ENCODE results near the gene NFATC2. TPM values are rescaled to one million over a fixed set of nuclear protein-coding genes. Genes with fewer than 3 reads are reported as not detected.
A peak's percentile ranks its signal among the peaks of the same experiment; 100 is the strongest.

Gene NFATC2
- total RNA-seq, 1 donor from 2014 or later, result 2.0 TPM

DNA sequence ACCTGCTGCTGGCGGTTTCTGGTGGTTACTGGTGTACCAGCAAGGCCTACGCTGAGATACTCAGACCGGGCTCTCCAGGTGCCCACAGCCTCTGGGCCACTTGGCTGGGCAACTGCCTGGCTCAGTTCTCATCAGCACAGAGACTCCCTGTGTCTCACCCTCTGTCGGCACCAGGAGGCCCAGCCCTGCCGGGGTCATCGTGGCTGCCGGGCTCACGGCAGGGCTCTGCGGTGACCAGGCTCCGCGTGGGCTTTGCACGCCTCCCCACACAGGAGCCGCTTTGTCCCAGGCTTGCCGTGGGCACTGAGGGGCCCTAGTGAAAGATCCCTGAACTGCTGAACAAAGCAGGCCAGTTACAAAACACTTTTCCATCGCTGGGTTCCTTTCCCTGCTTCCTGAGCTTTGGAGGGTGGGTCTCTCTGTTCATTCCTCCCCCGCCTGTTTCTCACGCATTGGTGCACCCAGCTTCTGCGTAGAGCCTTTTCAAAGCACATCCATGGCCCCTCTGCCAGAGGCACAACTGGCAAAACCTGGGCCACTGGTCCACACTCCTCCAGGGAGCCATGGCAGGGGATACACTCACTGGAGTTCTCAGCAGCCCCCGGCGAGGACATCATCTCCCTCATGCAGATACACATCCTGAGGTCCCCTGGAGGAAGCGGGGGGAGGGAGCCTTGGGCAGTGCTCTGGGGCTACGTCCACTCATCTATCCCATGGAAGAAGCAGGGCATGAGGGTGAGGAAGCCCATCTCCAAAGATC, 117.0 kb downstream of the NFATC2 start:
- H3K27ac Mint-ChIP-seq (ENCODE audit: unreplicated experiment), result no peak overlapping the region

GRCh38 chr20:51424270-51425117, 118.0 kb downstream of the NFATC2 start:
- Mint-ChIP-seq H3K4me1 (ENCODE audit: low read depth) (peaks cover 40% of the 10 kb centered on the region), H3K27ac (ENCODE audit: unreplicated experiment) (no peak overlapping the region), H3K36me3 (ENCODE audit: low read depth) (no peaks in the 10 kb centered on the region), H3K9me3 (ENCODE audit: low read depth) (no peaks in the 10 kb centered on the region), H3K27me3 (ENCODE audit: low read depth) (no peaks in the 10 kb centered on the region), H3K4me3 (ENCODE audit: unreplicated experiment) (no peak overlapping the region)
- DNase-seq (ENCODE audit: low spot score), result no peak
- TF ChIP-seq CTCF (IDR thresholded peaks at IDR 0.05), result no peak

More for the DNA sequence above, 117.0 kb downstream of the NFATC2 start:
- Mint-ChIP-seq H3K9me3 (ENCODE audit: low read depth) (no peaks in the 10 kb centered on the region), H3K27me3 (ENCODE audit: low read depth) (no peaks in the 10 kb centered on the region), H3K4me1 (ENCODE audit: low read depth) (peaks cover 37% of the 10 kb centered on the region), H3K36me3 (ENCODE audit: low read depth) (no peaks in the 10 kb centered on the region), H3K4me3 (ENCODE audit: unreplicated experiment) (no peak overlapping the region)
- no peak for DNase-seq (ENCODE audit: low spot score)
- no peak for TF ChIP-seq CTCF (IDR thresholded peaks at IDR 0.05)

- H3K36me3 Mint-ChIP-seq (ENCODE audit: low read depth), result no peaks in the 10 kb centered on the region
- no peak overlapping the region for H3K4me3 Mint-ChIP-seq (ENCODE audit: unreplicated experiment)
- H3K4me1 Mint-ChIP-seq (ENCODE audit: low read depth), result peaks cover 37% of the 10 kb centered on the region
- no peak for DNase-seq (ENCODE audit: low spot score)
- H3K27me3 Mint-ChIP-seq (ENCODE audit: low read depth), result no peaks in the 10 kb centered on the region
- H3K9me3 Mint-ChIP-seq (ENCODE audit: low read depth), result no peaks in the 10 kb centered on the region
- no peak for TF ChIP-seq CTCF (IDR thresholded peaks at IDR 0.05)
- peak overlapping the region; percentile 45 for H3K27ac Mint-ChIP-seq (ENCODE audit: unreplicated experiment)
These were observed 118.7 kb downstream of the NFATC2 start for GRCh38 chr20:51423810-51424209.

DNA sequence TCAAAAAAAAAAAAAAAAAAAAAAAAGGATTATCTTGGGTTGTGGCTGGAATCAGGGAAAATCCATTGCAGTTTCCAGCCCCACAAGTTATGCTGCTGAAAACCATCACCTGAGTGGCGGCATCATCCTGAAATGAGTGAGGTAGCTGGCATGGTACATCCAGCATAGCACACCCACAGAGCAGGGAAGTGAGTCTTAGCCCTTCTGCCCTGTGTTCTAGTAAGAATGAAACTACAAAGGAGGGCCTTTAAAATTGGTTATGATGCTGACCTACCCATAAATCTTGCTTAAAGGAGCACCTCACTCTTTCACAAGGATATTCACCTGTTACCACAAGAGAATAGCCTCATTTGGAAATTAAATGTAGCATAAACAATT, 119.2 kb downstream of the NFATC2 start:
- no peak for DNase-seq (ENCODE audit: low spot score)
- Mint-ChIP-seq H3K36me3 (ENCODE audit: low read depth) (no peaks in the 10 kb centered on the region), H3K27ac (ENCODE audit: unreplicated experiment) (no peak overlapping the region), H3K27me3 (ENCODE audit: low read depth) (no peaks in the 10 kb centered on the region), H3K4me3 (ENCODE audit: unreplicated experiment) (no peak overlapping the region), H3K4me1 (ENCODE audit: low read depth) (peaks cover 31% of the 10 kb centered on the region), H3K9me3 (ENCODE audit: low read depth) (no peaks in the 10 kb centered on the region)
- no peak for TF ChIP-seq CTCF (IDR thresholded peaks at IDR 0.05)

DNA sequence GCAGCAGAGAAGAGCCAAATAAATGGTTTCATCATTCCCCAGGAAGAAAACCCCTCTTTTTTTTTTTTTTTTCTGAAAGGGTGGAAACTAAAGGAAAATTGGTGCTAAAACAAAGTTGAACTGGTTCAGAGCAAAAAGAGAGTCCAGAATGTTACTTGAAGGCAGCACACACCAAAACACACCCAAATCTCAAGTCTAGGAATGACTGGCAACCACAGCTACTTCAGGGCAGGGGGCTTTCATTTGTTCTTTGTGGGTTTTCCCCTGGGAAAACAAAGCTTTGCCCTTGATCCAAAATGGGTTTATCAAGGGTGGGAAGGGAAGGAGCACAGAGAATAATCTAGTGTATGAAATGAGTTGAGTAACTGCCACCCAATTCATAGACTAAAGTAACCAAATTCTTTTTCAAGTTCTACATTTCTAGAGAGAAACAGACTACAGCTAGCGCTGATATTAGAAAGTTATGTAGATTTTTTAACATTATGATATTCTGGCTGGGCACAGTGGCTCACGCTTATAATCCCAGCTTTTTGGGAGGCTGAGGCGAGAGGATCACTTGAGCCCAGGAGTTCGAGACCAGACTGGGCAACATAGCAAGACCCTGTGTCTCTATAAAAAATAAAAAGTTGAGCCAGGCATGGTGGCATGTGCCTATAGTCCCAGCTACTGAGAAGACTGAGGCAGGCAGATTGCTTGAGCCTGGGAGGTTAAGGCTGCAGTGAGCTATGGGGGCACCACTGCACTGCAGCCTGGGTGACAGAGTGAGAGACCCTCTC, 119.8 kb downstream of the NFATC2 start:
- Mint-ChIP-seq H3K9me3 (ENCODE audit: low read depth) (no peaks in the 10 kb centered on the region), H3K36me3 (ENCODE audit: low read depth) (no peaks in the 10 kb centered on the region), H3K27me3 (ENCODE audit: low read depth) (no peaks in the 10 kb centered on the region), H3K27ac (ENCODE audit: unreplicated experiment) (no peak overlapping the region), H3K4me1 (ENCODE audit: low read depth) (peaks cover 25% of the 10 kb centered on the region), H3K4me3 (ENCODE audit: unreplicated experiment) (no peak overlapping the region)
- TF ChIP-seq CTCF (IDR thresholded peaks at IDR 0.05), result no peak
- no peak for DNase-seq (ENCODE audit: low spot score)

Measured in chondrocyte (in vitro differentiated cells).